Measurements from ENCODE around the gene GTF2H3. TPM values are rescaled to one million over a fixed set of nuclear protein-coding genes. Genes with fewer than 3 reads are reported as not detected.

The GTF2H3 gene
- total and polyA plus RNA-seq, 10 of the 15 experiments (the other 5 are each of a cell fraction or from before 2014, with no cell fraction given) = 20.6 to 62.9 (median 34.7) TPM

GRCh38 chr12:123601602-123602489 lies 31.8 kb upstream of the GTF2H3 start, which contains the start of gene DDX55 (continued):
- TF ChIP-seq CTCF (IDR thresholded peaks at IDR 0.05 in 2 of 3, conservative IDR thresholded peaks at IDR 0.05 in 1 of 3; ENCODE audit: control insufficient read depth in 2 of 3, extremely low read depth in 1 of 3, insufficient read depth in 1 of 3, low read depth in 3 of 3, low read length in 3 of 3) = peak; percentile 23 to 54 (median 31); a peak in 4 of 6 replicates
- peak; percentile 11 for TF ChIP-seq SMC3 (IDR thresholded peaks at IDR 0.05; ENCODE audit: borderline replicate concordance, low read length)
- peak; percentile 94 for TF ChIP-seq TAF1 (IDR thresholded peaks at IDR 0.05; ENCODE audit: borderline replicate concordance, low read depth, low read length)
- TF ChIP-seq SKIL (IDR thresholded peaks at IDR 0.05; ENCODE audit: low read depth, poor library complexity, severe bottlenecking) = no peak
- TF ChIP-seq E4F1 (IDR thresholded peaks at IDR 0.05; ENCODE audit: borderline replicate concordance, partially characterized antibody) = peak; percentile 30
- no peak for TF ChIP-seq HDAC6 (IDR thresholded peaks at IDR 0.05; ENCODE audit: unreplicated experiment)
- TF ChIP-seq KLF5 (IDR thresholded peaks at IDR 0.05; ENCODE audit: partially characterized antibody) = peak; percentile 89
- no peak for TF ChIP-seq MLLT1 (IDR thresholded peaks at IDR 0.05)
- TF ChIP-seq BCL11A (IDR thresholded peaks at IDR 0.05; ENCODE audit: low read depth, low read length) = no peak
- TF ChIP-seq HSF1 (IDR thresholded peaks at IDR 0.05; ENCODE audit: low read depth, low read length) = peak; percentile 57; the same call in 1 of the 2 replicates
- peak; percentile 34 to 73; a peak in 2 of 4 replicates for TF ChIP-seq IKZF2 (IDR thresholded peaks at IDR 0.05)
- TF ChIP-seq ATF3 (IDR thresholded peaks at IDR 0.05; ENCODE audit: borderline replicate concordance, extremely low read depth, low read depth, low read length) = peak; percentile 58; the same call in 1 of the 2 replicates
- no peak for TF ChIP-seq STAT3 (IDR thresholded peaks at IDR 0.05; ENCODE audit: low read depth, low read length)
- no peak for TF ChIP-seq KDM1A (IDR thresholded peaks at IDR 0.05; ENCODE audit: borderline replicate concordance)
- no peak for TF ChIP-seq BRCA1 (IDR thresholded peaks at IDR 0.05; ENCODE audit: low read depth, low read length)
- peak; percentile 60 for TF ChIP-seq MEF2B (IDR thresholded peaks at IDR 0.05; ENCODE audit: partially characterized antibody, poor library complexity, severe bottlenecking)
